GM21825 (cell line): ENCODE measurements around the gene CCIN.
A peak's percentile ranks its signal among the peaks of the same experiment; 100 is the strongest.

Experiments used
- ATAC-seq: cut with Tn5 transposase; IDR thresholded peaks from one replicate; pipeline ENCODE4 v1.9.1; 2021; ENCODE audit warnings: mild to moderate bottlenecking, moderate library complexity; ENCODE audit not compliant: unreplicated experiment

Gene CCIN

GRCh38 chr9:36140086-36141084, 28.8 kb upstream of the CCIN start:
- ATAC-seq: no peak

DNA sequence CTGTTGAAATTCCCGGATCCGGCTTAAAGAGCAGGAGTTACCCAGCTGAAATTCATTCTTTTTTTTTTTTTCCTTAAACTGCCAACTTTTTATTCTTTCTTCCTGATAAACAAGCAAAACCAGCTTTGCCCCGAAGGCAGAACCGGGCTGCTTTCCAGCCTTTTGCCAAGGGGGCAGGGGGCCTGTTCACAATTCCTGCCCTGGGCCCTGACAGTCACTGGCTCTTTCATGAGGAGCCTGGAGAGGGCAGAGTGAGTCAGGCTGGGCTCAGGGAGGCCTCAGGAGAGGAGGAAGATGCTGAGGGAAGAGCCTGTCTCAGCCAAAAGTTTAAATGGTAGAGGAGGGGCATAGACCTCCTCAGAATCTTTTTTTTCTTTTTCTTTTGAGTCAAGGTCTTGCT, 27.9 kb upstream of the CCIN start:
- no peak for ATAC-seq

- no peak for ATAC-seq
Observed at GRCh38 chr9:36141761-36142160, 27.4 kb upstream of the CCIN start.

- no peak for ATAC-seq
Observed at GRCh38 chr9:36142510-36143244, 26.5 kb upstream of the CCIN start.

DNA sequence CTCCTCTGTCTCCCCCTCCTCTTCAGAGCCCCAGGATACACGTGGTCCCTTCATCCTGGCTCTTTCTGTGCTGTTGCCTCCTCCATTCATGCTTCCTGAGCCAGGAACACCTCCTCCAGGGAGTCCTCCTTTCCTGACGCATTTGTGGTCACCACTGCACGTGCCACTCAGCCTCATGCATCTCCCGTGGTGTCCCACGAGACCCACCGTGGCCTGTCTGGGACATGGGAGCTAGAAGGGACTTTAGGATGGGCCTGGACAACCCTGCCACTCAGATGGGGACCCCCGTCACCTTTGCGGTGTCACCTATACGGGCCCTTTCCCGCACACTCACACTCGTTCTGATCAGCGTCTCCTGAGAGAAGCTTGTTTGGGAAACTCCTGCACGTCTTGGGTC, 25.9 kb upstream of the CCIN start:
- no peak for ATAC-seq

DNA sequence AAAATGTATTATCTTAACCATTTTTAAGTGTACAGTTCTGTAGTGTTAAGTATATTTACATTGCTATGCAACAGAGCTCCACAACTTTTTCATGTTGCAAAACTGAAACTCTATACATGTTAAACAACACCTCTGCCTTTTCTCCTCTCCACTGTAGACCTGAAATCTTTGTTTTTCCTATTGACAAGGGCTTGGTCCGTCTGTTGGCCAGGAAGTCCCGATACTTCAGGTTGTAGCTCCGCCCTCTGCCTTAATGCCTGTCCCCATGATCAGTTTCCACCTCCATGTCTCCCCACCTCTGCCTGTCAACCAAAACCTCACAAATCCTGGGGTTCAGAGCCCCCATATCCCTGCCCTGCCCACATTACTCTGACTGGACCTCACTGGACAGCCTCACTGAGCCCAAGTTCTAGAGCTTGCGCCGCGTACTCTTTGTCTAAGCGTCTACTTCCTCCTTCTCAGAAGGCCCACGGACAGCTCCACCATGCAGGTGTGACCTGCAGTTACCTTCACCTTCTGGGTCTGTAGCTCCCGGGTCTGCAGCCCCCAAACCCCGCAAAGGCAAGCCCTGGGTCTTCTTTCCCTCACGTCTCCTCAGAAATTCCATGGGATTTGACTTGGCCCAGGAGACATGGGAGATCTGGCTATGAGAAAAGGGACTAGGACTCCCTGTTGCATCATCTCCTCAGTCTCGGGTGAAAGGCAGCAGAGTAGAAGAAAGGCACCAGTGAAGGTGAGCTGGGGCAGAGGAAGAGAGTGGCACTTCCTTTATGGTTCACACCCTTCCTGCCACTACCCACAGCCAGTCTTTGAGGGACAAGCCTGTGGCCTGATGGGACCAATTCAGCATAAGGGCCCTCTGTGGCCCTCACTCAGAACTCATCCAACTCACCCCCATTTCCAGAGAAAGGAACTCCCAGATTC, 24.6 kb upstream of the CCIN start:
- ATAC-seq: no peak

GRCh38 chr9:36145970-36146369, 23.2 kb upstream of the CCIN start:
- ATAC-seq: no peak

- no peak for ATAC-seq
Observed at GRCh38 chr9:36146651-36147050, 22.5 kb upstream of the CCIN start.

DNA sequence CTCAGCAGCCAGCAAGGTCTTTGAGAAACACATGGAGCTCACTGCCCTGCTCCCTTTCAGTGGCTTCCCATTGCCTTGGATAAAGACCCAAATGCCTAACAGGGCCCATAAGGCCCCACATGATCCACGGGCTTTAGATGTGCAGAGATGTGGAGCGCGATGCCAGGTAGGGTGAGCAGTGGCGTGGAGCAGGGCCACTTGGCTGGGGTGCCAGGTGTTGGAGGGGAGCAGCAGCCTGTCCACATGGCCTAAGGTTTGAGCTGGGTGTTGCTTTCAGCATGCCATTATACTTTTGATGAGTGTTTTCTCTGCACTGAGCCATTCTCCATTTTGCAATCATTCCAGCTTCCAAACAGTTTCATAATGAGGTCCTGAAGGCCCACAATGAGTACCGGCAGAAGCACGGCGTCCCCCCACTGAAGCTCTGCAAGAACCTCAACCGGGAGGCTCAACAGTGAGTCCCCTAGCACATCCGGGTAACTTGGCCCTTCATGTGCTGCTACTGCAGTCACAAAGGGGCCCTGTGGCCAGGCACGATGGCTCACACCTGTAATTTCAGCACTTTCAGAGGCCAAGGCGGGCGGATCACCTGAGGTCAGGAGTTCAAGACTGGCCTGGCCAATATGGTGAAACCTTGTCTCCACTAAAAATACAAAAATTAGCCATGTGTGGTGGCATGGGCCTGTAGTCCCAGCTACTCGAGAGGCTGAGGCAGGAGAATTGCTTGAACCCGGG, 21.6 kb upstream of the CCIN start:
- no peak for ATAC-seq

DNA sequence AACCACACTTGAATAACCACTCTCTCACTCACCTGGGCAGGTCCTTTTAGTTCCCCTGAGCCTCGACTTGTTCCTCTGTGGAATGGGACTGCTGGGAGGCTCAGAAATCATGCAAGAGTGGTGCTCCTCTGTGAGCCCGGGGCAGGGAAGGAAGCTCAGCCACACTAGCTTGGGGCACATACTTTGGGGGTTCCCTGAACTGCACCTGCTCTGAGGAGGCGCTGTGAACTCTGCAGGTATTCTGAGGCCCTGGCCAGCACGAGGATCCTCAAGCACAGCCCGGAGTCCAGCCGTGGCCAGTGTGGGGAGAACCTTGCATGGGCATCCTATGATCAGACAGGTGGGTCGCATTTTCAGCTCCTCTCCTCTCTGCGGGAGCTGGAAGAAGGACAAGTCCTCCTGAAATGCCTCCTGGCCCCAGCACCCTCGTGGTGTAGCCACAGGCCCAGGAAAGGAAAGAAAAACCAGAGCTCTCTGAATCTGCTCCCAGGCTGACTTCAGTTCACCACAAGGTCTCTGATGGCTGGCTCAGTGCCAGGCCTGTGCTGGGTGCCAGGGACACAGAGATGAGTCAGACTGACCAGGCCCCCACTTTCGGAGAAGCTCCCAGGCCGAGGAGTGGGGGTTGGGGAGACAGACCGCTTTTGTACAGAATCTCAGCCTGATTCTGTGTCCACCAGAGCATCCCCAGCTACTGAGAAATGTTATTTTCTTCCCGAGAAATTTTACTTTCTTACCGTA, 20.7 kb upstream of the CCIN start:
- peak; percentile 36 for ATAC-seq

DNA sequence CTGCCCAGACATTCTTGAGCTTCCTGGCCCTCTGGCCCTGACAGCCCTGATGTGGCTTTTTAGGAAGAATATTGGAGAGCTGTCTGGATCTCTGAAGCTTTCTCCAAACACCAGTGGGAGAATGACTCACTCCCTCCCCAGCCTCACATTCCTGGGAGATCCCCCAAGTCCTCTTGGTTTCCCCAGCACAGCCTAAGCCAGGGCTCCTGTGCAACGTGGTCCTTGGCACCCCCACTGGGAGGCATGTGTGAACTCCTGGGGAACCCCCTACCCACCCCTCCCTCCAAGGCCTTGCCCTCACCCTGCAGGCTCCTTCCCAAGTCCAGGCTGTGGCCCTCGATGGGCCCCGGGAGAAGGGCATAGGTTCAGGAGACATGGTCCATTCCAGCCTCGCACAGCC, 20.0 kb upstream of the CCIN start:
- ATAC-seq: no peak

DNA sequence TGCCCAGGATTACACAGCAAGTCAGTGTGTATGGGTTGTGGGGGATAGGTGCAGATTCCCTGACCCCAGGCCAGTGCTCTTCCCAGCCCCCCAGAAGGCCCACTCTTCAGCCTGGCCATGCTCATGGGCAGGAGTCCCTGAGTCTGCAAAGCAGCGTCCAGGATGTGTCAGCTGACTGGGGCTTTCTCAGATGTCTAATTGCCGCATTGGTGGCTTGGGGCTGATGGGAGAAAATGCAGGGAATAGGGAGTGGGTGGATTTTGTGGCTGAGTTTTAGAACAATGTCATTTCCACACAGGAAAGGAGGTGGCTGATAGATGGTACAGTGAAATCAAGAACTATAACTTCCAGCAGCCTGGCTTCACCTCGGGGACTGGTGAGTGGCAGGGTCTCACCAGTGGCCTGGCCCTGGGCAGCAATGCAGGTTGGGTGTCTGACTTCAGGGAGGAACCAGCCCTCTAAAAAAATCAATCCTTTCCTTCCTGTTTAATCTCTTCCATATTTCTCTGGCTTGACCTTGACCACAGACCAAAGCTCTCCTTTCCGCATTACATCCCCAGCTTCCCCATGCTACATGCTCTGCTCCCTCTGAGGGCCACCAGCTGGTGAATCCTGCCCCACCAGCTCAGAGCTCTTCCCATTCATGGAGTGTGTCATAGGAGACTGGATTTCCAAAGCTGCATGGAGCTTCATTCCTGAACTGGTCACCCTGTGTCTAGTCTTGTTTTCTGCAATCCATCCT, 18.4 kb upstream of the CCIN start:
- no peak for ATAC-seq

DNA sequence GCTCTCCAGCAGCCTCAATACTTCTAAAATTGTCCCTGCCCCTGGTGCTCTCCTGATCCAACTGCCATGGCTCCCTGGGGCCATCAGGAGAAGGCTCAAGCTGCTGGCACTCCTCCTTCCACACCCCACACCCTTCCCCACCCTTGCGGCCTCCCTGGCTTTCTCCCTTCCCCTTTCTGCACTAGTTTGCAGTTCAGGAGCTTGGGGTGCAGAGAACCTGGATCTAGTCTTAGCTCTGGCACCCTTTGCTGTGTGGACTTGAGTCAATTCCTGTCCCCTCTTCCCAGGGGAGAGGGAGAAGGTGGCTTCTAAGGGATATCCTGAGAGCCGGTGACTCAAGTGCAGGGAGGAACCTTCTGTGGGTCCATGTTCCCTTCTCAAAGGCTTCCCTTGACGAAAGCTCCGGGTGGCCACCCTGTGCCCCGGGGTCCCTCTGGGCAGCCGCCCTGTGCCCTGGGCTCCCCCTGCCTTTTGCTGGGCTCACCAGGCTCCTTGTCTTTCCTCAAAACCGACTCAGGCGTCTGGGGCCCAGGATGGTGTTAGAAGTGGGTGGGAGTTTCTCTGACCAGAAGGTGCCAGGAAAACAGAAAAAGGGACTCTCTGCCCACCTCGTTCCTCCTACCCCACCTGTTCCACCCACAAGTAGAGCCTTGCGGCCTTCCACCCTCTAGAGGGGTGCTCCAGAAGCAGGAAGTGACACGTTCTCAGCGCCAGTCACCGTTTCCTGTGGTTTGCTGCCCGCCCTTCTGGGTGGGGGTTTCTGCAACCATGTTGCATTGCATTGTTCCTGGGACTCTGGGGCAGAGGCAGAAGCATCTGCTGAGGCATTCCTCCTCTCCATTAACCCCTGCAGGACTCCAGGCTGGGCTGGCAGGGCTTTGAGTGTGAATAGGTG, 17.6 kb upstream of the CCIN start:
- ATAC-seq: peak; percentile 72

DNA sequence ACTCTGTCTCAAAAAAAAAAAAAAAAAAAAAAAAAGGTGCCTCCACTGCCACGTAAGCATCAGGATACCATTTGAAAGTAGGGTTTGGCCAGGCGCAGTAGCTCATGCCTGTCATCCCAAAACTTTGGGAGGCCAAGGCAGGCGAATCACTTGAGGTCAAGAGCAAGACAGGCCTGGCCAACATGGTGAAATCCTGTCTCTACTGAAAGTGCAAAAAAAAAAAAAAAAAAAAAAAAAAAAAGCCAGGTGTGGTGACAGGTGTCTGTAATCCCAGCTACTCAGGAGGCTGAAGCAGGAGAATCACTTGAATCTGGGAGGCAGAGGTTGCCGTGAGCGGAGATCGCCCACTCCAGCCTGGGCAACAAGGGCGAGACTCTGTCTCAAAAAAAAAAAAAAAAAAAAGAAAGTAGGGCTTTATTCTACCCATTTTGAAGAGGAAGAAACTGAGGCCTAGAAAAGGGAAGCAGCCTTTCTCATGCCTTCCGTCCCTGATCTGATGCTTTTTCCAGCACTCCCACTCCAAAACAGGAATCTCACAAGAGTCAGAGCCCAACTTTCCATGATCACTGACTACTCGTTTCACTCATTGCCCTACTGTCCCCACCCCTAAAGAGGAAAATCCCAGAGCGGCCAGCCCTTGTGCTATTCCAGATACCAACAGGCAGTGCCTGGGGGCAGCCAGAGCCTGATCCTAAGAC, 16.3 kb upstream of the CCIN start:
- no peak for ATAC-seq

- ATAC-seq: no peak
Observed at GRCh38 chr9:36153746-36154145, 15.4 kb upstream of the CCIN start.

DNA sequence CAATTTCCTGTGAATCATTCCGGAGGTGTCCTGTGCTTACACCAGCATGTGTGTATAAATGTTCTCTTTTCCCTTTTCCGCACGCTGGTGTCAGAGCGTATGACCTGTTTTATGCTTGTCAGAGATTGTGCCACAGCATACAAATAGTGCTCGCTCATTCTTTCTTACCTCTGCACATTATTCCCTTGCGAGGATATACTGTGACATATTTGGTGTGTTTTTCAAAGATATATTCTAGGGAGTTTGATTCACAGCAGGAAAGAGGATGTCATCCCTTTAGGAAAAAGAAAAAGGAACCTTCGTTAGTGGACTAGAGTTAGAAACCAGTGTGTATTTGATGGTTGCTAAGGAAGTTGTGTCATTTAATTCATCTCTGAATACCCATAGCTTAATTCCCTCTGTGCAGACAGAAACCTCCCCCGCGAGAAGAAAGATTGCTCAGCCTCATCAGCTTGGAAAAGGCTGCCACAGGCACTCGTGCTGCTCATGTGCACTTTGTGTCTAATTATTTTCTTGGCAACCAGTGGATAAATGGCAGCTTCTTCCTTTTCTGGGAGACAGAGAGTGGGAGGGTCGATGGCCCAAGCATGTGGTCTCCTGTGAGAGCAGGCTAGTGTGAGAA, 14.7 kb upstream of the CCIN start:
- no peak for ATAC-seq

DNA sequence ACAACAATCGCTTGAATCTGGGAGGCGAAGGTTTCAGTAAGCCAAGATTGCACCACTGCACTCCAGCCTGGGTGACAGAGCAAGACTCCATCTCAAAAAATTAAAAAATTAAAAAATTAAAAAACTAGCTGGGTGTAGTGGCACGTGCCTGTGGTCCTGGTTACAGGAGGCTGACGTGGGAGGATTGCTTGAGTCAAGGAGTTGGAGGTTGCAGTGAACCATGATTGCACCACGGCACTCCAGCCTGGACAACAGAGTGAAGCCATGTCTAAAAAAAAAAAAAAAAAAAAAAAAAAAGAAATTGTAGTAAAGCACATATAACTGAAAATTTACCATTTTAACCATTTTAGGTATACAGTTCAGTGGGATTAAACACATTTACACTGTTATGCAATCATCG, 13.1 kb upstream of the CCIN start:
- ATAC-seq: no peak
